AG09309 (cell line): ENCODE data around the gene M1AP.
A peak's percentile ranks its signal among the peaks of the same experiment; 100 is the strongest.

Source experiments
- DNase-seq: peaks from one replicate; pipeline ENCODE4 v3.0.0-alpha.2; 2010; ENCODE audit warnings: low read depth
- H3K4me3 ChIP-seq: 2 replicates; pipeline ENCODE4 v1.5.1; 2011; ENCODE audit warnings: mild to moderate bottlenecking, low read depth, low read length, moderate library complexity; ENCODE audit not compliant: control insufficient read depth
- CTCF ChIP-seq: IDR thresholded peaks from 2 replicates; pipeline ENCODE4 v1.5.1; 2011; ENCODE audit warnings: mild to moderate bottlenecking, low read depth, low read length, inconsistent platforms; ENCODE audit not compliant: insufficient read depth, control insufficient read depth; ENCODE audit errors: missing control alignments

Gene M1AP

DNA sequence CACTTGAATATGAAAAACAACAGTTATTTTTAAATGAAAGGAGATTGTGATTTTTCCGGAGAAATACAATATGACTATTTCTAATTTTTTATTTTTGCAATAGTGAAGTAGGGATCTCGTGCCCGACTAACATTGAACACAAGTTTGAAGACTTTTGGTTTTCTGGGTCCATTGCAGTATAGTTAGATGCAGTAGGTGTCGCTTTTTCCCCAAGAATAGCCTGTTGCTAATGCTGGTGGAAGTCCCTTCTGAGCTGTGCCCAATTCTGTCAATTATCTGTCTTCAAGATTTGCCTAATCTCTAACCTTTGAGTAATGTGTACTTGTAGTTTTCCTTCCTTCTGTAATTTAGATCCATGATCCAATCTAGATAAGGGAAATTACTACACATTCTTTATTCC lies 42.4 kb upstream of the M1AP start:
- H3K4me3 ChIP-seq, result no peak overlapping the region
- peak; percentile 40 for DNase-seq
- peak; percentile 81 for TF ChIP-seq CTCF

DNA sequence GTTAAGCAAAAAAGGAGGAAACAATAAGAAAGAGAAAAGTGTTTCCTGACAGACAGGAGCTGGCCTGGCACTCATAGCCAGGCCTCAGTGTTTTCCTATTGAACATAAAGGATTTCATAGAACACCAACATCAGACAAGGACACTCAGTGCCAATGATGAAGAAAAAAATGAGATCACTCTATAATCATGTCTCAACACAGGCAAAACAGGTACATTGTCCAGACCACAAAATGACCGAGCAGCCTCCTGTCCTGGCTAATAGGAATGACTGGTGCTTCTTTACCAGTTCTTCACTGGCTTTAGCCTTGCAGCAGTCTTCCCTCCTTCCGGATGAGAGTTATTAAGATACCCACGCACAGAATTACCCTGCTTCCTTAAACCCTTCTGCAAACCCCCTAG lies 41.5 kb upstream of the M1AP start:
- no peak for DNase-seq
- H3K4me3 ChIP-seq, result no peak overlapping the region
- no peak for TF ChIP-seq CTCF

DNA sequence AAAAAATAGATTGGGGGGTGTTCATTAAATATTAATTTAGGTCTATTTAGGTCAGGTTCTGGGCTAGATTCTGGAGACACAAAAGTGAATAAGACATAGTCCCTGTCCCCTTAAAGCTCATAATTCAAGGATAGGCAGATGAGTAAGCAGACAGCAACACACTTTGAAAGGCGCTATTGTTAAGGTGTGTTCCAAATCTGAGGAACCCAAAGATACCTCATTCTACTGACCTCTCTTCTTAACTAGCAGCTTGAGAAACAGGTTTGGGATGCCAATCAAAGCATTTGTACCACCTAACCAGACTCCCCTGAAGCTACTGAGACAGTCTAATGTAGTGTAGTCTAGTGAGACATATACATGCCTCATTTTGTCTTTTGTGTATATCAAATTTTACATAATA lies 40.8 kb upstream of the M1AP start:
- H3K4me3 ChIP-seq, result no peak overlapping the region
- DNase-seq, result no peak
- no peak for TF ChIP-seq CTCF

GRCh38 chr2:74685408-74685807 lies 37.3 kb upstream of the M1AP start:
- no peak overlapping the region for H3K4me3 ChIP-seq
- DNase-seq, result no peak
- TF ChIP-seq CTCF, result no peak

- no peak for DNase-seq
- no peak for TF ChIP-seq CTCF
- no peak overlapping the region for H3K4me3 ChIP-seq
These were observed 34.4 kb upstream of the M1AP start for GRCh38 chr2:74682501-74682900.

- no peak overlapping the region for H3K4me3 ChIP-seq
- TF ChIP-seq CTCF, result no peak
- DNase-seq, result no peak
These were observed 31.5 kb upstream of the M1AP start for GRCh38 chr2:74679615-74680014.

- no peak for TF ChIP-seq CTCF
- no peak for DNase-seq
- H3K4me3 ChIP-seq, result no peak overlapping the region
These were observed 28.2 kb upstream of the M1AP start for GRCh38 chr2:74676331-74676730.
